HepG2 (cell line): ENCODE results near the gene NFX1. TPM values are rescaled to one million over a fixed set of nuclear protein-coding genes. Genes with fewer than 3 reads are reported as not detected.

ENCODE experiments used
- ATAC-seq: fragments of 200-7000 bp; cut with Tn5 transposase; 3 replicates; pipeline ENCODE4 v1.9.1; 2020; ENCODE audit warnings: mild to moderate bottlenecking, moderate library complexity
- BruUV-seq: library from RNA; stranded (reverse); fragments of 400-500 nt; replicated peaks from 2 replicates; lab custom pipeline; 2021; lab: Mats Ljungman, UMichigan
- CTCF ChIA-PET: fragments of 300-600 bp; formaldehyde crosslinking; extraction: SDS; loops from one replicate; lab custom pipeline; 2021; ENCODE audit warnings: low total read pairs, inconsistent platforms, low intra/inter-chr PET ratio; lab: Yijun Ruan, JAX
- POLR2A ChIA-PET: fragments of 350-600 bp; sonication (Branson Sonifier 250); formaldehyde crosslinking; loops from one replicate; lab custom pipeline; 2020; ENCODE audit warnings: antibody characterized with exemption, inconsistent platforms; lab: Yijun Ruan, JAX
- DNase-seq: peaks from one replicate; pipeline ENCODE4 v3.0.0-alpha.2; 2015; ENCODE audit warnings: low spot score
- FAIRE-seq: peaks from 3 replicates; lab custom pipeline; 2011; peaks lifted over from hg19 to GRCh38; lab: Jason Lieb, UNC
- H2AFZ ChIP-seq: one replicate; pipeline ENCODE4 v1.6.1; 2011; ENCODE audit warnings: low read length, inconsistent platforms
- H3K27ac ChIP-seq: fragments of 300-600 bp; 3 replicates; pipeline ENCODE4 v1.8.0; 2011; ENCODE audit warnings: mixed run types, mild to moderate bottlenecking, mixed read lengths, low read length, inconsistent platforms; ENCODE audit not compliant: insufficient read depth; ENCODE audit errors: extremely low read length
- H3K27me3 ChIP-seq, 2 experiments: fragments of 200-600 bp in 1 of 2; 2 replicates in 1 of 2; 3 replicates in 1 of 2; pipeline versions ENCODE4 v1.6.0 to v1.8.0; 2011; ENCODE audit warnings: low read length in 2 of 2, mild to moderate bottlenecking in 2 of 2, moderate library complexity in 2 of 2, inconsistent platforms in 1 of 2; ENCODE audit not compliant: insufficient read depth in 2 of 2, control insufficient read depth in 1 of 2
- H3K36me3 ChIP-seq, 2 experiments: fragments of 200-600 bp in 1 of 2; replicated peaks in 1 of 2; 2 replicates in 1 of 2; 3 replicates in 1 of 2; pipeline versions ENCODE4 v1.5.1 to v1.8.0; 2011; ENCODE audit warnings: low read length in 2 of 2, inconsistent platforms in 1 of 2; ENCODE audit not compliant: insufficient read depth in 2 of 2, control insufficient read depth in 1 of 2
- H3K4me1 ChIP-seq: 2 replicates; pipeline ENCODE4 v1.5.1; 2012; ENCODE audit warnings: low read length, inconsistent platforms; ENCODE audit not compliant: insufficient read depth
- H3K4me2 ChIP-seq: 2 replicates; pipeline ENCODE4 v1.6.0; 2011; ENCODE audit warnings: low read depth, low read length, inconsistent platforms
- H3K4me3 ChIP-seq, 3 experiments: fragments of 200-600 bp in 1 of 3; sonication (generic), shearing (Covaris generic) in 1 of 3; replicated peaks in 1 of 3; 2 replicates each; pipeline ENCODE4 v1.5.1; 2011 to 2016; ENCODE audit warnings: low read length in 3 of 3, inconsistent platforms in 2 of 3, low read depth in 2 of 3, mild to moderate bottlenecking in 2 of 3, control low read depth in 1 of 3, mixed read lengths in 1 of 3; ENCODE audit not compliant: insufficient read depth in 1 of 3
- H3K79me2 ChIP-seq: one replicate; pipeline ENCODE4 v1.6.1; 2011; ENCODE audit warnings: low read length, inconsistent platforms; ENCODE audit not compliant: insufficient read depth
- H3K9ac ChIP-seq: 2 replicates; pipeline ENCODE4 v1.6.0; 2011; ENCODE audit warnings: mild to moderate bottlenecking, low read depth, low read length, inconsistent platforms; ENCODE audit not compliant: insufficient read depth
- H3K9me3 ChIP-seq: 2 replicates; pipeline ENCODE4 v1.5.1; 2012; ENCODE audit warnings: mild to moderate bottlenecking, low read length
- H4K20me1 ChIP-seq: 2 replicates; pipeline ENCODE4 v1.6.0; 2011; ENCODE audit warnings: inconsistent platforms, mild to moderate bottlenecking, low read length, moderate library complexity; ENCODE audit not compliant: insufficient read depth
- ATF1 ChIP-seq: IDR thresholded peaks from 2 replicates; pipeline ENCODE4 v1.6.1; 2016; ENCODE audit warnings: mild to moderate bottlenecking, control low read depth
- EHMT2 ChIP-seq: fragments of 200-600 bp; sonication (generic); IDR thresholded peaks from 2 replicates; pipeline ENCODE4 v1.7.0; 2017; ENCODE audit warnings: antibody characterized with exemption, low read depth, low read length, borderline replicate concordance
- JDP2 ChIP-seq: sonication (generic); formaldehyde crosslinking; IDR thresholded peaks from 2 replicates; pipeline ENCODE4 v1.8.1; 2022; ENCODE audit warnings: missing genetic modification reagents, borderline replicate concordance
- KLF13 ChIP-seq: sonication (generic); formaldehyde crosslinking; IDR thresholded peaks from 2 replicates; pipeline ENCODE4 v1.4.0; 2020; ENCODE audit warnings: mild to moderate bottlenecking, missing genetic modification reagents
- NCOA2 ChIP-seq: sonication (generic); formaldehyde crosslinking; IDR thresholded peaks from 2 replicates; pipeline ENCODE4 v1.8.0; 2022; ENCODE audit warnings: inconsistent platforms
- NFIB ChIP-seq: sonication (generic); formaldehyde crosslinking; IDR thresholded peaks from 2 replicates; pipeline ENCODE4 v1.9.0; 2021; ENCODE audit warnings: missing genetic modification reagents, mild to moderate bottlenecking, borderline replicate concordance
- NFRKB ChIP-seq: fragments of 450-650 bp; IDR thresholded peaks from 2 replicates; pipeline ENCODE4 v1.6.1; 2017
- PREB ChIP-seq: sonication (generic); formaldehyde crosslinking; IDR thresholded peaks from 2 replicates; pipeline ENCODE4 v1.4.0; 2020; ENCODE audit warnings: missing genetic modification reagents
- SUZ12 ChIP-seq: fragments of 150-350 bp; IDR thresholded peaks from 2 replicates; pipeline ENCODE4 v1.6.1; 2014; ENCODE audit warnings: low read depth, low read length
- ZBTB38 ChIP-seq: sonication (generic); formaldehyde crosslinking; IDR thresholded peaks from 2 replicates; pipeline ENCODE4 v1.5.1; 2020; ENCODE audit warnings: mild to moderate bottlenecking, missing genetic modification reagents
- ZFP1 ChIP-seq: IDR thresholded peaks from 2 replicates; pipeline ENCODE4 v1.6.1; 2016
- ZNF230 ChIP-seq: sonication (generic); formaldehyde crosslinking; IDR thresholded peaks from 2 replicates; pipeline ENCODE4 v1.4.0; 2020; ENCODE audit warnings: mild to moderate bottlenecking, missing genetic modification reagents
- WGBS: methylation state at CpG from one replicate; pipeline ENCODE4 v1.1.6; 2017; ENCODE audit warnings: low lambda C conversion rate; 5-methylcytosine and 5-hydroxymethylcytosine counted together
- in situ Hi-C: cut with HindIII; loops from 2 replicates; pipeline ENCODE4 v1.10.0; 2017; ENCODE audit warnings: low pct_unique_long_range_greater_than_20kb; ENCODE audit not compliant: extremely low pct_ligation_motif_present
- intact Hi-C: fragments of 100-400 bp; cut with micrococcal nuclease; formaldehyde crosslinking; loops from one replicate; pipeline ENCODE4 v1.10.0; 2022; ENCODE audit not compliant: unreplicated experiment
- polyA plus RNA-seq, 8 experiments: library from polyadenylated mRNA; depleted of rRNA in 3 of 8; stranded (reverse) in 7 of 8; unstranded in 1 of 8; fragments of >200 nt; fragmentation: Illumina TruSeq in 4 of 8; extraction: Trizol in 4 of 8; gene quantifications; 2 replicates each; pipeline versions ENCODE4 v1.2.1 to v1.2.3, GENCODE V29; 2011 to 2016; ENCODE audit warnings: low read depth in 4 of 8, missing spikeins in 1 of 8, mixed read lengths in 1 of 8; ENCODE audit not compliant: insufficient read depth in 1 of 8
- total RNA-seq, 5 experiments: library from RNA; depleted of rRNA; stranded (reverse); fragments of >200 nt; fragmentation: Illumina TruSeq; extraction: Trizol; gene quantifications; 2 replicates each; pipeline ENCODE4 v1.2.3, GENCODE V29; 2016; ENCODE audit warnings: low read depth in 1 of 5
- TF ChIP-seq, protein P1 (sequence below): sonication (generic); formaldehyde crosslinking; IDR thresholded peaks from 2 replicates; pipeline ENCODE4 v1.4.0; 2020; ENCODE audit warnings: missing genetic modification reagents
- TF ChIP-seq, protein P2 (sequence below): sonication (generic); formaldehyde crosslinking; IDR thresholded peaks from 2 replicates; pipeline ENCODE4 v1.9.0; 2021; ENCODE audit warnings: missing genetic modification reagents, borderline replicate concordance
- TF ChIP-seq, protein P3 (sequence below): sonication (generic); formaldehyde crosslinking; IDR thresholded peaks from 2 replicates; pipeline ENCODE4 v1.4.0; 2020; ENCODE audit warnings: missing genetic modification reagents, borderline replicate concordance
- TF ChIP-seq, protein P4 (sequence below): IDR thresholded peaks from 2 replicates; pipeline ENCODE4 v1.6.1; 2016; ENCODE audit warnings: mild to moderate bottlenecking

NFX1 gene
- total and polyA plus RNA-seq, 2 of the 13 experiments (the other 11 are each of a cell fraction or from before 2014, with no cell fraction given) = 23.9 to 27.5 TPM

GRCh38 chr9:33344145-33344544 lies 53.8 kb downstream of the NFX1 start (continued):
- no peak for TF ChIP-seq KLF13 (CRISPR knock-in tag)
- TF ChIP-seq, protein P1, sequence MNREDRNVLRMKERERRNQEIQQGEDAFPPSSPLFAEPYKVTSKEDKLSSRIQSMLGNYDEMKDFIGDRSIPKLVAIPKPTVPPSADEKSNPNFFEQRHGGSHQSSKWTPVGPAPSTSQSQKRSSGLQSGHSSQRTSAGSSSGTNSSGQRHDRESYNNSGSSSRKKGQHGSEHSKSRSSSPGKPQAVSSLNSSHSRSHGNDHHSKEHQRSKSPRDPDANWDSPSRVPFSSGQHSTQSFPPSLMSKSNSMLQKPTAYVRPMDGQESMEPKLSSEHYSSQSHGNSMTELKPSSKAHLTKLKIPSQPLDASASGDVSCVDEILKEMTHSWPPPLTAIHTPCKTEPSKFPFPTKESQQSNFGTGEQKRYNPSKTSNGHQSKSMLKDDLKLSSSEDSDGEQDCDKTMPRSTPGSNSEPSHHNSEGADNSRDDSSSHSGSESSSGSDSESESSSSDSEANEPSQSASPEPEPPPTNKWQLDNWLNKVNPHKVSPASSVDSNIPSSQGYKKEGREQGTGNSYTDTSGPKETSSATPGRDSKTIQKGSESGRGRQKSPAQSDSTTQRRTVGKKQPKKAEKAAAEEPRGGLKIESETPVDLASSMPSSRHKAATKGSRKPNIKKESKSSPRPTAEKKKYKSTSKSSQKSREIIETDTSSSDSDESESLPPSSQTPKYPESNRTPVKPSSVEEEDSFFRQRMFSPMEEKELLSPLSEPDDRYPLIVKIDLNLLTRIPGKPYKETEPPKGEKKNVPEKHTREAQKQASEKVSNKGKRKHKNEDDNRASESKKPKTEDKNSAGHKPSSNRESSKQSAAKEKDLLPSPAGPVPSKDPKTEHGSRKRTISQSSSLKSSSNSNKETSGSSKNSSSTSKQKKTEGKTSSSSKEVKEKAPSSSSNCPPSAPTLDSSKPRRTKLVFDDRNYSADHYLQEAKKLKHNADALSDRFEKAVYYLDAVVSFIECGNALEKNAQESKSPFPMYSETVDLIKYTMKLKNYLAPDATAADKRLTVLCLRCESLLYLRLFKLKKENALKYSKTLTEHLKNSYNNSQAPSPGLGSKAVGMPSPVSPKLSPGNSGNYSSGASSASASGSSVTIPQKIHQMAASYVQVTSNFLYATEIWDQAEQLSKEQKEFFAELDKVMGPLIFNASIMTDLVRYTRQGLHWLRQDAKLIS (CRISPR knock-in tag) = no peak
- TF ChIP-seq, all 625 proteins: peak for 0

- H3K36me3 ChIP-seq = peaks cover 17 to 54% of the 10 kb centered on the region in 2 experiments
- in situ Hi-C loops (no loop called here), intact Hi-C loops (no loop called here)
- FAIRE-seq (no peak), ATAC-seq (no peak), DNase-seq (no peak)
- CTCF ChIA-PET = no interaction called here
- H4K20me1 ChIP-seq = no peaks in the 10 kb centered on the region
- POLR2A ChIA-PET = no interaction called here
- H2AFZ ChIP-seq = no peak overlapping the region
- no peak overlapping the region for H3K9ac ChIP-seq
- no peak overlapping the region for H3K4me2 ChIP-seq
- H3K27me3 ChIP-seq = no peaks in the 10 kb centered on the region
- BruUV-seq = no TSS peak
- H3K4me1 ChIP-seq = no peaks in the 10 kb centered on the region
- no peak overlapping the region for H3K27ac ChIP-seq
- H3K4me3 ChIP-seq = no peak overlapping the region
- H3K9me3 ChIP-seq = no peaks in the 10 kb centered on the region
- no peaks in the 10 kb centered on the region for H3K79me2 ChIP-seq
- WGBS = 99% methylated on average over 4 of the region's 4 CpGs
- no peak for TF ChIP-seq ZBTB38 (CRISPR knock-in tag)
- TF ChIP-seq NFRKB = no peak
- no peak for TF ChIP-seq EHMT2
- TF ChIP-seq, protein P2, sequence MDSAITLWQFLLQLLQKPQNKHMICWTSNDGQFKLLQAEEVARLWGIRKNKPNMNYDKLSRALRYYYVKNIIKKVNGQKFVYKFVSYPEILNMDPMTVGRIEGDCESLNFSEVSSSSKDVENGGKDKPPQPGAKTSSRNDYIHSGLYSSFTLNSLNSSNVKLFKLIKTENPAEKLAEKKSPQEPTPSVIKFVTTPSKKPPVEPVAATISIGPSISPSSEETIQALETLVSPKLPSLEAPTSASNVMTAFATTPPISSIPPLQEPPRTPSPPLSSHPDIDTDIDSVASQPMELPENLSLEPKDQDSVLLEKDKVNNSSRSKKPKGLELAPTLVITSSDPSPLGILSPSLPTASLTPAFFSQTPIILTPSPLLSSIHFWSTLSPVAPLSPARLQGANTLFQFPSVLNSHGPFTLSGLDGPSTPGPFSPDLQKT (CRISPR knock-in tag) = no peak
- TF ChIP-seq ZFP1 = no peak
- TF ChIP-seq ATF1 = no peak
- TF ChIP-seq, protein P3, sequence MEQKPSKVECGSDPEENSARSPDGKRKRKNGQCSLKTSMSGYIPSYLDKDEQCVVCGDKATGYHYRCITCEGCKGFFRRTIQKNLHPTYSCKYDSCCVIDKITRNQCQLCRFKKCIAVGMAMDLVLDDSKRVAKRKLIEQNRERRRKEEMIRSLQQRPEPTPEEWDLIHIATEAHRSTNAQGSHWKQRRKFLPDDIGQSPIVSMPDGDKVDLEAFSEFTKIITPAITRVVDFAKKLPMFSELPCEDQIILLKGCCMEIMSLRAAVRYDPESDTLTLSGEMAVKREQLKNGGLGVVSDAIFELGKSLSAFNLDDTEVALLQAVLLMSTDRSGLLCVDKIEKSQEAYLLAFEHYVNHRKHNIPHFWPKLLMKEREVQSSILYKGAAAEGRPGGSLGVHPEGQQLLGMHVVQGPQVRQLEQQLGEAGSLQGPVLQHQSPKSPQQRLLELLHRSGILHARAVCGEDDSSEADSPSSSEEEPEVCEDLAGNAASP (CRISPR knock-in tag) = no peak
- TF ChIP-seq NFIB = no peak
- TF ChIP-seq ZNF230 (CRISPR knock-in tag) = no peak
- TF ChIP-seq PREB = no peak
- TF ChIP-seq, protein P4, sequence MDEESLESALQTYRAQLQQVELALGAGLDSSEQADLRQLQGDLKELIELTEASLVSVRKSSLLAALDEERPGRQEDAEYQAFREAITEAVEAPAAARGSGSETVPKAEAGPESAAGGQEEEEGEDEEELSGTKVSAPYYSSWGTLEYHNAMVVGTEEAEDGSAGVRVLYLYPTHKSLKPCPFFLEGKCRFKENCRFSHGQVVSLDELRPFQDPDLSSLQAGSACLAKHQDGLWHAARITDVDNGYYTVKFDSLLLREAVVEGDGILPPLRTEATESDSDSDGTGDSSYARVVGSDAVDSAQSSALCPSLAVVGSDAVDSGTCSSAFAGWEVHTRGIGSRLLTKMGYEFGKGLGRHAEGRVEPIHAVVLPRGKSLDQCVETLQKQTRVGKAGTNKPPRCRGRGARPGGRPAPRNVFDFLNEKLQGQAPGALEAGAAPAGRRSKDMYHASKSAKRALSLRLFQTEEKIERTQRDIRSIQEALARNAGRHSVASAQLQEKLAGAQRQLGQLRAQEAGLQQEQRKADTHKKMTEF (CRISPR knock-in tag) = no peak
- no peak for TF ChIP-seq JDP2
- no peak for TF ChIP-seq SUZ12
- no peak for TF ChIP-seq NCOA2 (CRISPR knock-in tag)
Measured at GRCh38 chr9:33346564-33346963, 56.2 kb downstream of the NFX1 start.
